AG20443 (cell line): ENCODE measurements around the gene ZNF81.
"Not testable (repeated sequence)": the region's sequence is repeated elsewhere in the genome, so short reads cannot be mapped to it uniquely, and the experiment has no call there.

Source experiments
- DNase-seq: peaks from one replicate; pipeline ENCODE4 v3.0.0; 2012; ENCODE audit warnings: low spot score, mixed read lengths

The ZNF81 gene

GRCh38 chrX:47936224-47936939, 99.7 kb downstream of the ZNF81 start:
- no peak for DNase-seq

DNA sequence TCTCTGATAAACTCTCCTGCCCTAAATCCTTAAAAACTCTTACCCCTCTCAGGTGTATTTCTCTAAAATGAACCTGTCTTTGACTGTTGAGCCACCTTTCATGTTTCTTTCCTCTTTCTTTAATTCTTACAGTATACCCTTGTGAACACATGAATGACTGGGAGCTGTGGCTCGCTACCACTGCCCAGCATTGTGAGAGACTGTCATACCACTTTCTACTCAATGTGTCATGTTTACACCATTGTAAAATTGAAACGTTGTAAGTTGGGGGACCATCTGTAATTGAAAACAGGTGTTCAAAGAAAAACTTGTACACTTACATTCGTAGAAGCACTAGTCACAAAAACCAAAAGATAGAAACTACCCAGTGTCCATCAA, 100.2 kb downstream of the ZNF81 start:
- no peak for DNase-seq

DNA sequence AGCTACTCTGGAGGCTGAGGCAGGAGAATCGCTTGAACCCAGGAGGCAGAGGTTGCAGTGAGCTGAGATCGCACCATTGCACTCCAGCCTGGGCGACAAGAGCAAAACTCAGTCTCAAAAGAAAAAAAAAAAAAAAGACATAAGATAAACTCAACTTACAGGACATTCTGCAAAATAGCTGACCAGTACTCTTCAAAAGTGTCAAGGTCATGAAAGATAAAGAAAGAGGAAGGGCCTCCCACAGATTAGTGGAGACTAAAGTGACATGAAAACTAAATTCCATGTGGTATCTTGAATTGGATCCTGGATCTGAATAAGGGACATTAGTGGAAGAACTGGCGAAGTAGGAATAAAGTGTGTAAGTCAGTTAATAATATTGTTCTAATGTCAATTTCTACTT, 103.7 kb downstream of the ZNF81 start:
- DNase-seq = no peak

GRCh38 chrX:47941423-47941822, 104.7 kb downstream of the ZNF81 start:
- DNase-seq = no peak

- DNase-seq = not testable (repeated sequence)
Measured at GRCh38 chrX:47955295-47955694, 118.6 kb downstream of the ZNF81 start.

DNA sequence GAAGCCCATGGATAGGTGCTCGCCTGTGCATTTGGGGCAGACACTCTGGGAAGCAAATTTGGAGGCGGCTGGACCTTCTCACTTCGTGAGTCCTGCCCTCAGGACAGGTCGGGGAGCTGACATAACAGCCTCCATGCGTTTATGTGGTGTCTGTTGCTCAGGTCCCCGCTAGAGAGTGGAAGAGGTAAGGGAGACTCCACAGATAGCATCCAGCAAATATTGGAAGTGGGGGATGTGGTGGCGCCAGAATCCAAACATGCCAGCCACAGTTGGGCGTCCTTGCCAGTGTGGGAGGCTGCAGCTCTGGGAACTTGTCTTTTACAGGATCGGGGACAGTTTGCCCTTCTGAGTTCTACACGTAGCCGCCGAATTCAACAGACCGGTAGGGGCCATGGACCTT, 119.3 kb downstream of the ZNF81 start:
- DNase-seq = no peak

- not testable (repeated sequence) for DNase-seq
Measured at GRCh38 chrX:47958206-47958605, 121.5 kb downstream of the ZNF81 start.

DNA sequence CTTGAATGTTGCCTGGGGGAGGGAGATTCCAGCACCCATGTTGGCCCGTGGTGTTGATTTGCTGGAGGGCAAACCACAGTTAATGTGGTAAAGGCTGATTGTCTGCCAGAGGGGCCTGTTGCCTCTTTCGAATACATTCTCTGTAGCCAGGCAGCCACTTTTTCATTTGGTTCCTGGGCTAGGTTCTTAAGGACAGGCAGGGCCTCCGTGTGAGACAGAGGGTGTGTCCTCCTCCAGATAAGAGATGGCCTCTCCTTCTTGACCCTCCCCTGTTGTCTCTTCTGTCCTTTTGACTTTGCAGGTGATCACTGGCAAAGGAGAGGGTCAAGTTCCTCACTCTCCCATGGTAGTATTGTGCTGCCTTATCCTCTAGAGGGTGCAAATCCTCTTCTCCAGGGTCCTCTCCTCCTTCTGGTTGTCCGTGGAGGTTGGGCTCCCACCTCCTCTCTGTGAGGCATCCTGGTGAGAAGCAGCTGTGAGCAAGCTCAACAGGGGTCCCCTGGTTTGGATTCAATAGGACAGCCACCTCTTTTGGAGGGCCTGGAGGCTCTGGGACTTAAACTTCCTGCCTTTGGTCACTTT, 122.2 kb downstream of the ZNF81 start:
- DNase-seq = peak; percentile 6

- DNase-seq = no peak
Measured at GRCh38 chrX:47960406-47960805, 123.7 kb downstream of the ZNF81 start.

DNA sequence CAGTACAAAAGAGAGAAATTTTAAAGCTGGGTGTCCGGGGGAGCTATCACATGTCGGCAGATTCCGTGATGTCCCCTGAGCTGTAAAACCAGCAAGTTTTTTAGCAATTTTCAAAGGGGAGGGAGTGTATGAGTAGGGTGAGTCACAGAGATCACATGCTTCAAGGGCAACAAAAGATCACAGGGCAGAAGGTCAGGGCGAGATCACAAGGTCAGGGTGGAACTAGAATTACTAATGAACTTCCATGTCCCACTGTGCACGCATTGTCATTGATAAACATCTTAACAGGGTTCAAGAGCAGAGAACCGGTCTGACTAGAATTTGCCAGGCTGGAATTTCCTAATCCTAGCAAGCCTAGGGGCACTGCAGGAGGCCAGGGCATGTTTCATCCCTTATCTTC, 125.1 kb downstream of the ZNF81 start:
- DNase-seq = not testable (repeated sequence)

DNA sequence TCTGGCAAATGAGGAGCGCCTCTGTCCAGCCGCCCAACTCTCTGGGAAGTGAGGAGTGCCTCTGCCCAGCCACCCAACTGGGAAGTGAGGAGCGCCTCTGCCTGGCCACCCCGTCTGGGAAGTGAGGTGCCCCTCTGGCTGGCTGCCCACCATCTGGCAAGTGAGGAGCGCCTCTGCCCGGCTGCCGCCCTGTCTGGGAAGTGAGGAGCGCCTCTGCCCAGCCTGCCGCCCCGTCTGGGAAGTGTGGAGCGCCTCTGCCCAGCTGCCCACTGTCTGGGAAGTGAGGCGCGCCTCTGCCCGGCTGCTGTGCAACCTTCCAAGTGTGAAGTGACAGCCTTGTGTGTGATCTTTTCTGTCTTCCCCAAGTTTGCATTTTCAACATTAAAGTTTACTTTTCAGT, 128.8 kb downstream of the ZNF81 start:
- not testable (repeated sequence) for DNase-seq
